Stimulated activated memory B cell treated with anti-CD40 and anti-IgM and Interleukin-4, amounts not matched to agents 10 μg/mL and 1 μg/mL and 100 μg/mL, for 72 hours (primary cell): Measurements from ENCODE around the gene NRK.
"Not testable (repeated sequence)": the region's sequence is repeated elsewhere in the genome, so short reads cannot be mapped to it uniquely, and the experiment has no call there.

ENCODE experiments used
- ATAC-seq: fragments of 150-1000 bp; cut with Tn5 transposase; 2 replicates; pipeline ENCODE4 v1.10.0; 2021
- H3K27ac Mint-ChIP-seq: one replicate; pipeline ENCODE4 v1.8.0; 2022; ENCODE audit warnings: mild to moderate bottlenecking, mixed read lengths
- H3K27me3 Mint-ChIP-seq: one replicate; pipeline ENCODE4 v1.8.0; 2022; ENCODE audit warnings: mixed read lengths
- H3K36me3 Mint-ChIP-seq: one replicate; pipeline ENCODE4 v1.8.0; 2022; ENCODE audit warnings: mixed read lengths
- H3K4me1 Mint-ChIP-seq: one replicate; pipeline ENCODE4 v1.8.0; 2022; ENCODE audit warnings: mixed read lengths
- H3K4me3 Mint-ChIP-seq: one replicate; pipeline ENCODE4 v1.8.0; 2022; ENCODE audit warnings: mild to moderate bottlenecking, moderate library complexity, mixed read lengths
- H3K9me3 Mint-ChIP-seq: one replicate; pipeline ENCODE4 v1.8.0; 2022; ENCODE audit warnings: mixed read lengths

Gene NRK

DNA sequence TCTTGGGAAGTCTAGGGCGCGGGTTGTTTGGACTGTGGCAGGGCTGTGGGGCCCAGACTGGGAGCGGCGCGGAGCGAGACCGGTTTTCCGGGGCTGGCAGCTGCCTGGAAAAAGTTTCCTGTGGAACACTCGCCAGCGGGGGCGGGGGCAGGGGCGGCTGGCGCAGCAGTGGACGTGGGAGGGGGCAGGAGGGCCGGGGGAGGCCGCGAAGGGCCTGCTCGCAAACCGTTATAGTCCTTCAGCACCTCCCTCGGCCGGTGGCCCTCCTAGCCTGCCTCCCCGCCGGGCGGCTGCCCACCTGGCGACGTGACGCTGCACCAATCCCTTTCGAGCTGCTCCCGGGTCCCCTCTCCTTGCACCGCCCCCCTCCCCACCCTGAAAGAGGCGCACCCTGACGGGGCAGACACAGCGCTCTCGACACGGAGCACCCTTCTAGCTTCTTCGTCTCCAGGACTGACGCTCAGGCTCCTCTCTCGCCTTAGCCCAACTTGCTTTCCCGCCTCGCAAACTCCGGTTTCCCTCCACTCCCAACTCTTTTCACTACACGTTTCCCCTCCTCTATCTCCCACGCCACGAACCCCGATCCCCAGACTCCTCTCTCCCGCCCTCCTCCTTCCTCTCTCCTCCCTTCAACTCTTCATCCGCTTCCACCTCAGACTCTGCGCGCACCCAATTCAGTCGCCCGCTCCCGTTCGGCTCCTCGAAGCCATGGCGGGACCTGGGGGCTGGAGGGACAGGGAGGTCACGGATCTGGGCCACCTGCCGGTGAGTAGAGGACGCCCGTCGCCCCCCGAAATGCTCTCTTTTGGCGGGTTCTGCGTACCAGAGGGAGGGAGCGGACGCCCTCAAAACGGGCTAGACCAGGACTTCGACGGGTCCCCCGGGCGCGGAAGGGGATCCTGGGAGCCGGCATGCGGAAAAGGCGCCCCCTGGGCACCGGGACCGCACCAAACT lies at the start of gene NRK:
TSS of gene NRK (plus strand) at position 402 of the 954 bp plus-strand sequence. CDS start at position 709, 307 bp downstream.
- no peak within 1 kb of the TSS for H3K4me3 Mint-ChIP-seq

GRCh38 chrX:105773801-105774200 lies 48.5 kb upstream of the NRK start:
- H3K27ac Mint-ChIP-seq: no peak overlapping the region
- no peaks in the 10 kb centered on the region for H3K36me3 Mint-ChIP-seq

More for the DNA sequence above, at the start of gene NRK:
- Mint-ChIP-seq H3K4me1 (no peaks in the 10 kb centered on the region), H3K9me3 (no peaks in the 10 kb centered on the region), H3K27ac (no peak within 1 kb of the TSS), H3K27me3 (peaks cover 27% of the 10 kb centered on the region), H3K36me3 (no peaks in the 10 kb centered on the region)
- ATAC-seq: no peak

DNA sequence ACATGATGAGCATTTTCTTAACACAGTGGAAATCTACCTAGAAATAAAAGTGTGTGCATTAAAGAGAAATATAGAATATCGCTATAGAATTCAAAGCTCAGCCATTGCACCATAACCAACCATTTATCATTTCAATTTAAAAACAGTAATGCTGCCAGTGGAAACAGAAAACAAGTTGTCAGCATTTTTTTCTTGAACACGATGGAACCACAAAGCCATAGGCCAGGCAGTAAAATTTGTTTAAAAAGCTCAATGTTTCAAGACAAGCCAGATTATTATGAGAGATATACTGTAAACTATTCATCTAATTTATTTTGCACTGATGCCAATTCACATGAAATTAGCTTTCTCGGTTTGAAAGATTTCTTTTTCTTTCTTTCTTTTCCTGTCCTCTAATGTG lies 46.7 kb upstream of the NRK start:
- ATAC-seq: no peak
- Mint-ChIP-seq H3K27ac (no peak overlapping the region), H3K9me3 (peaks cover 4% of the 10 kb centered on the region), H3K4me1 (no peaks in the 10 kb centered on the region), H3K36me3 (no peaks in the 10 kb centered on the region), H3K4me3 (no peak overlapping the region), H3K27me3 (no peaks in the 10 kb centered on the region)

More at GRCh38 chrX:105773801-105774200, 48.5 kb upstream of the NRK start:
- no peak for ATAC-seq
- Mint-ChIP-seq H3K4me1 (no peaks in the 10 kb centered on the region), H3K4me3 (no peak overlapping the region), H3K9me3 (peaks cover 4% of the 10 kb centered on the region), H3K27me3 (no peaks in the 10 kb centered on the region)

DNA sequence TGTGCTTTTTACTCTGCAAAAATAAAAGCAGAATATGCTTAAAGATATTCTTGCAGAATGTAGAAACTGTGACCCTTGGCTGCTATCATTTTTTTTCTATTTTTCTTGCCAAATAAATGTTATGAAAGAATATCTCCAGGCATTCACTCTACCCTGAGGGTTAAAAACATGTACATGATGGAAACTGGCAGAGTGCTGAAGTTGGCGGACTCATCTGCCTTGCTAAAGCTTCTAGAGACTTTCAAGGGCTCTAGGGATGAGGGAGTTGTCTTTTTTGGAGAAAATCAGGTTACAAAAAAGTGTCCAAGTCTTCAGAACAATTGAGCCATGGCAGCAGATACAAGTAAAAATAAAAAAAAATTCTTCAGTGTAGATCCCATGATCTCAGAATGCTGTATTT lies 40.5 kb upstream of the NRK start:
- no peaks in the 10 kb centered on the region for H3K27me3 Mint-ChIP-seq
- no peak overlapping the region for H3K27ac Mint-ChIP-seq
- no peaks in the 10 kb centered on the region for H3K36me3 Mint-ChIP-seq
- H3K4me1 Mint-ChIP-seq: no peaks in the 10 kb centered on the region
- H3K9me3 Mint-ChIP-seq: no peaks in the 10 kb centered on the region
- H3K4me3 Mint-ChIP-seq: no peak overlapping the region
- ATAC-seq: no peak

DNA sequence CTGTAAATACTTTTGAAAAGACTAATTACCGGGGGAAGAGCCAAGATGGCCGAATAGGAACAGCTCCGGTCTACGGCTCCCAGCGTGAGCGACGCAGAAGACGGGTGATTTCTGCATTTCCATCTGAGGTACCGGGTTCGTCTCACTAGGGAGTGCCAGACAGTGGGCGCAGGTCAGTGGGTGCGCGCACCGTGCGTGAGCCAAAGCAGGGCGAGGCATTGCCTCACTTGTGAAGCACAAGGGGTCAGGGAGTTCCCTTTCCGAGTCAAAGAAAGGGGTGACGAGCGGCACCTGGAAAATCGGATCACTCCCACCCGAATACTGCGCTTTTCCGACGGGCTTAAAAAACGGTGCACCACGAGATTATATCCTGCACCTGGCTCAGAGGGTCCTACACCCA lies 25.5 kb upstream of the NRK start:
- ATAC-seq, H3K9me3 Mint-ChIP-seq, H3K27ac Mint-ChIP-seq, H3K4me3 Mint-ChIP-seq, H3K27me3 Mint-ChIP-seq, H3K4me1 Mint-ChIP-seq, H3K36me3 Mint-ChIP-seq: not testable (repeated sequence)

- no peak for ATAC-seq
- no peaks in the 10 kb centered on the region for H3K36me3 Mint-ChIP-seq
- H3K9me3 Mint-ChIP-seq: peaks cover 3% of the 10 kb centered on the region
These were observed 18.4 kb upstream of the NRK start for GRCh38 chrX:105803891-105804290.

GRCh38 chrX:105805655-105806054 lies 16.7 kb upstream of the NRK start:
- not testable (repeated sequence) for H3K27ac Mint-ChIP-seq, H3K4me1 Mint-ChIP-seq, H3K36me3 Mint-ChIP-seq, H3K4me3 Mint-ChIP-seq, ATAC-seq, H3K9me3 Mint-ChIP-seq, H3K27me3 Mint-ChIP-seq

More at GRCh38 chrX:105803891-105804290, 18.4 kb upstream of the NRK start:
- Mint-ChIP-seq H3K27me3 (no peaks in the 10 kb centered on the region), H3K4me1 (no peaks in the 10 kb centered on the region), H3K4me3 (no peak overlapping the region), H3K27ac (no peak overlapping the region)

DNA sequence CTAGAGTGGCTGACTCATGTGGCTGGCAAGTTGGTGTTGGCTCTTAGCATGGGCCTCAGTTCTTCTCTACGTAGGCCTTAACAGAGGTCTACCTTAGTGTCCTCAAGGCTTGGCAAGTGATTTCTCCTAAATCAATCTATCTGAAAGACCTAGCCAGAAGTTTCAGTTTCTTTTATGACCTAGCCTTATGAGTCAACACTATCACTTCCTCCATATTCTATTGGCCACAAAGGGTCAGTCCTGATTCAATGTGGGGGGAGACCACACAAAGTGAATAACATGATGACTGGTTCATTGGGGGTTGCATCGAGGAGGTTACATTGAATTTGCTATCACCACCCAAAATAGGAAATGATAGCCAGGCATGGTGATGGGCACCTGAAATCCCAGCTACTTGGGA lies 5.8 kb upstream of the NRK start:
- Mint-ChIP-seq H3K36me3 (no peaks in the 10 kb centered on the region), H3K27me3 (peaks cover 18% of the 10 kb centered on the region)

GRCh38 chrX:105820247-105820646 lies 2.1 kb upstream of the NRK start:
- no peaks in the 10 kb centered on the region for H3K9me3 Mint-ChIP-seq
- H3K27ac Mint-ChIP-seq: no peak overlapping the region
- no peak for ATAC-seq
- H3K27me3 Mint-ChIP-seq: peaks cover 27% of the 10 kb centered on the region
- no peak overlapping the region for H3K4me3 Mint-ChIP-seq
- H3K4me1 Mint-ChIP-seq: no peaks in the 10 kb centered on the region
- no peaks in the 10 kb centered on the region for H3K36me3 Mint-ChIP-seq

More for the DNA sequence above, 5.8 kb upstream of the NRK start:
- ATAC-seq: no peak
- Mint-ChIP-seq H3K4me3 (no peak overlapping the region), H3K4me1 (no peaks in the 10 kb centered on the region), H3K27ac (no peak overlapping the region), H3K9me3 (no peaks in the 10 kb centered on the region)

GRCh38 chrX:105821471-105822121 lies 743 bp upstream of the NRK start:
- ATAC-seq: no peak
- H3K27me3 Mint-ChIP-seq: peaks cover 27% of the 10 kb centered on the region
- H3K9me3 Mint-ChIP-seq: no peaks in the 10 kb centered on the region
- H3K4me1 Mint-ChIP-seq: no peaks in the 10 kb centered on the region
- no peaks in the 10 kb centered on the region for H3K36me3 Mint-ChIP-seq
- H3K4me3 Mint-ChIP-seq: no peak overlapping the region
- no peak overlapping the region for H3K27ac Mint-ChIP-seq

DNA sequence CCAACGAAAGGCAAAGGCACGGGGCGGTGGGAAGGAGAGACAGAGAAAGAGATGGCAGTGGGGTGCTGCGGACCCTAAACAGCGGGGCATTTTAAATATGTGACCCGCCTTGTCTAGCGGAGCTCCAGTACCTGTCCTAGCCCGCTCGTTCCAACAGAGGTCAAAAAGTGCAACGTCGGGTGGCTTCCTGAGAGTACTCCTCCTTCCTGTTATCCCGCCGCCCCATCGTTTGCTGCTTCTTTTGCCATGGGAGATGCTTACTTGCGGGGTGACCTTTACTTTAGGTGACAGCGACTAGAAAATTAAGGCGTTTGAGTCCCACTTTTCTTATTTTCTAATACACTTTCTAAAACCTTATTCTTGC lies 735 bp downstream of the NRK start:
- Mint-ChIP-seq H3K4me1 (no peaks in the 10 kb centered on the region), H3K4me3 (no peak overlapping the region), H3K36me3 (no peaks in the 10 kb centered on the region), H3K27me3 (peaks cover 27% of the 10 kb centered on the region), H3K9me3 (no peaks in the 10 kb centered on the region), H3K27ac (no peak overlapping the region)
- ATAC-seq: no peak

GRCh38 chrX:105829011-105829410 lies 6.7 kb downstream of the NRK start:
- H3K9me3 Mint-ChIP-seq: no peaks in the 10 kb centered on the region
- H3K4me1 Mint-ChIP-seq: no peaks in the 10 kb centered on the region
- no peak for ATAC-seq
- no peaks in the 10 kb centered on the region for H3K36me3 Mint-ChIP-seq
- no peak overlapping the region for H3K27ac Mint-ChIP-seq
- no peaks in the 10 kb centered on the region for H3K27me3 Mint-ChIP-seq
- no peak overlapping the region for H3K4me3 Mint-ChIP-seq

GRCh38 chrX:105837232-105837631 lies 14.9 kb downstream of the NRK start:
- H3K9me3 Mint-ChIP-seq: no peaks in the 10 kb centered on the region
- no peaks in the 10 kb centered on the region for H3K27me3 Mint-ChIP-seq
- H3K36me3 Mint-ChIP-seq: no peaks in the 10 kb centered on the region
- no peaks in the 10 kb centered on the region for H3K4me1 Mint-ChIP-seq
- no peak overlapping the region for H3K4me3 Mint-ChIP-seq
- ATAC-seq: no peak
- H3K27ac Mint-ChIP-seq: no peak overlapping the region

DNA sequence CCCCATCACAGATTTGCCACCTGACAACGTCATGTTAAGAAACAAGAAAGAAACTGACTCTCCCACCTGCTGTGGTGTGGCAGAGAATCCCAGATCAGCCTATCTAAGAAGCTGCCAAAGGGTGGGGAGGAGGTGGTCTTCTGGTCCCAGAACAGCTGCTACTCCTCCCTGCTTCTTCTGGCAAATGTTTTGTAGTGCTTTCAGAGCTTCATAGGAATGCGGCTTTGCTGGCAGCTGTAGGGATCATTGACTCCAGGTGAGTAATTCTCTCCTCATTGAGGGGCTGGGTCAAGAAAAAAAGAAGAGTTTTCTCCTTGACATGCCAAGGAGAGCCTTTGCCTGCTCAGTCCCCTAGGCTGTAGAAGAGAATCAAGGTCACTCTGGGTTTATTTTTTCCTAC lies 23.3 kb downstream of the NRK start:
- Mint-ChIP-seq H3K4me3 (no peak overlapping the region), H3K27ac (no peak overlapping the region), H3K36me3 (no peaks in the 10 kb centered on the region), H3K9me3 (no peaks in the 10 kb centered on the region), H3K4me1 (no peaks in the 10 kb centered on the region), H3K27me3 (no peaks in the 10 kb centered on the region)
- ATAC-seq: no peak

GRCh38 chrX:105850100-105850499 lies 27.8 kb downstream of the NRK start:
- H3K27me3 Mint-ChIP-seq, H3K9me3 Mint-ChIP-seq, H3K4me1 Mint-ChIP-seq, H3K4me3 Mint-ChIP-seq, H3K36me3 Mint-ChIP-seq, H3K27ac Mint-ChIP-seq, ATAC-seq: not testable (repeated sequence)

- no peaks in the 10 kb centered on the region for H3K9me3 Mint-ChIP-seq
- no peaks in the 10 kb centered on the region for H3K36me3 Mint-ChIP-seq
- ATAC-seq: no peak
- H3K4me3 Mint-ChIP-seq: no peak overlapping the region
- no peaks in the 10 kb centered on the region for H3K4me1 Mint-ChIP-seq
- H3K27ac Mint-ChIP-seq: no peak overlapping the region
- no peaks in the 10 kb centered on the region for H3K27me3 Mint-ChIP-seq
These were observed 43.4 kb downstream of the NRK start for GRCh38 chrX:105865709-105866108.
